ENCODE measurements around the gene CACNA2D2.

Gene CACNA2D2

DNA sequence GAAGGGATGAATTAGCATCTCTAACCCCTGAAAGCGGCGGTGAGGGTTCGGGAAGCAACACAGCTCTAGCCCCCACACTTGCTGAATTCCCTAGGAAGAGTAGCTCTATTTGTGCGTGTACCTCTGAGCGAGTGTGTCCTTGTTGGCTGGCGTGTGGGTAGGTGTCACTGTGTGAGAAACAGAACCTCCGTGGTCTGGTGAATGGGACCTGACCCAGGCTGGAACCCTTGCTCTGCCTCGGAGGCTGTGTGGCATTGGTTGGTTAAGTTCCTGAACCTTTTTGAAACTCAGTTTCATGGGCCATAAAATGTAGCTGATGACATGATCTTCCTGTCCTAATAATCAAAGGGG lies 143.7 kb downstream of the CACNA2D2 start:
- no peak for DNase-seq

DNA sequence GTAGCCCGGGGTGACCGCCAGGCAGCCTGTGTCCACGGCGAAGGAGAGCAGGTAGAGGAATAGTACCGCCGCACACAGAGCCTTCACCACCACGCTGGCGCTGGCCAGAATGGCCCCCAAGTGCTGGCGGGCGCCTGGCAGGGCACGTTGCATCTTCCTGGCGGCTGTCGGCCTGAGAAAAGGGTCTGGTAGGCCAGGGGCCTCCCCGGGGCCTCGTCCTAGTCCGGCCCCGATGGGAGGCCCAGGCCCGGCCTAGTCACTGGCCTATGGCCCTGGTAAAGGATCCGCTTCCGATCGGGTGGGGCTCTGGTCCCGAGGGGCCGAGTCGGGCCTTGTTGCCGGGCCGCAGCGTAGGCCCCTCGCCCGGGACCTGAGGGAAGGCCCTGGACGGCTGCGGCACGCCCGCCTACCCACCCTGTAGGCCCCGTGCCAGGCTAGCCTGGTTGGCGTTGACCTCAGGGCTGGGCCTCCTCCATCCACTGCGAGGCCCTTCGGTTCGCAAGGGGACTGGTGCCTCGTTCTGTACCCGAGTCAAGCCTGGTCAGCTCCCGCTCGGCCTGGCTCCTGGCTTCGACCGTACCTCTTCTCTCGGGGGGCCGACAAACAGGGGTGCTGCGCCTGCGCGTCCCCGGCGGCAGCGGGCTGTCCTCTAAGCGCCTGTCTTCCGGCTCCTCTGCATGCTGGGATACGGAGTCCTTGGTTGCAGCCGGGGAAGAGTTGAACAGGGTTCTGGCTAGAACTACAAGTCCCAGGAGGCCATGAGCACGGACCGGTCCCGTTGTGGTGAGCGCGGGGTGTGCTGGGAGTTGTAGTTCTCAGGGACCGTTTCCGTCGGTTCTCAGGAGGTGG lies 144.3 kb downstream of the CACNA2D2 start, which contains the start of gene TMEM115:
Gene TMEM115, minus strand, starts transcription at position 611 of the 849 bp plus-strand sequence. Its CDS starts 458 bp downstream, at position 153.
- peak; percentile 96 for DNase-seq

DNA sequence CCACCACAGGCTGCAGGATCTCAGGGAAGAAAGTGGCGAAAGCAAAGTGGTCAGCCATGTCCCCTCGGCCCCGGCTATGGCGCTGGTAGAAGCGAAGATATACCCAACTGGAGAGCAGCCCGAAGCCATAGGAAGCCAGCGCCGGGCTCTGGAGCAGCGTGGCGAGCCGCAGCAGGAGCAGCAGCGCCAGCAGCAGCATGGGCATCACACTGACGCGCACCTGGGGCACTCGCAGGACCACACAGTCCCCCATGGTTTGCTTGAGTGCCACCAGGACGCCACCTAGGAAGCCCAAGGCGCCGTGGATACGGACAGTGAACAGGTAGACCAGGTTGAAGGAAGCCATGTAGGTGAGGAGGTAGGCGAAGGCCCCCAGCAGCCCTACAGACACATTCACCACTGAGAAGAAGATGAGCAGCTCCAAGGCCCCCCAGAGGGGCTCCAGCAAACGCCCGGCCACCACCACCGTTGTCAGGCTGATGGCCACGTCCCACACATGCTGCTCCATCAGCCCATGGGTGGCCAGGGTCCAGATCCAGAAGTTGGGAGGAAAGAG lies 145.0 kb downstream of the CACNA2D2 start:
- no peak for DNase-seq

DNA sequence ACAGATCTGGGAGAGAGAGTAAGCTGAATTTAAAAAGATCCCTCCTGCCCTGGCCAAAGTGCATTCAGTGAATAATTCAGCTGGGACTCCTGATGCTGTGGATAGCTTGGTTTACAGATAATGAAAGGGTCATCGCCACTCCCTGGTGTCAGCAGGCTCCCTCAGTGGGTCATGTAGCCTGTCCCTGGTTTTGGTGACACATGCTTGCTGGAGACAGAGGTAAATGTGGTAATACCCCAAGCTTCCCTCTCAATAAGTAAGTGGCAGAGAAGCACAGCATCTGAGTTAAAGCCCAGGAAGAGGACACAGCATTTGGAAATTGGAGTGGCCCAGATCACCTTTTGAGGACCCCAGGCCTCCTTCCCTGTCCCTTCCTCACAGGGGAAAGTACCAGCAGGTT lies 146.0 kb downstream of the CACNA2D2 start:
- DNase-seq, result no peak

DNA sequence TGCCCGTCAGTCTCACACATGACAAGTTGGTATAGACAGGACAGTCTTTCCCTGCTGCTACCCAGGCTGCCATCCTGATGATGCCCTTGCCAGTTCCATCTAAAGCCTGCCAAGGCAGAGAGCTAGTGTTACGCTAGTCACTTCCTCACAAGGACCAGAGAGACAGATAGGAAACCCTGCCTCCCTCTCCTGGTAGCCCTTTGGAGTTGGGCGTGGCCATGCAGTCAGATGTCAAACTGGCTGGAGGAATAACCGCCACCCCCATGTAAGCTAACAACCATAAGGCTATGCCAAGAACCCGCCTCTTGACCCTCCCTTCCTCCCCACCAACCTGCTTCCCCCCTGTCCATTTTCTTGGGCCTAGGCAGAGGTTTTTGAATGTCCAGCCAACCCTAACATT lies 146.9 kb downstream of the CACNA2D2 start:
- DNase-seq, result no peak

DNA sequence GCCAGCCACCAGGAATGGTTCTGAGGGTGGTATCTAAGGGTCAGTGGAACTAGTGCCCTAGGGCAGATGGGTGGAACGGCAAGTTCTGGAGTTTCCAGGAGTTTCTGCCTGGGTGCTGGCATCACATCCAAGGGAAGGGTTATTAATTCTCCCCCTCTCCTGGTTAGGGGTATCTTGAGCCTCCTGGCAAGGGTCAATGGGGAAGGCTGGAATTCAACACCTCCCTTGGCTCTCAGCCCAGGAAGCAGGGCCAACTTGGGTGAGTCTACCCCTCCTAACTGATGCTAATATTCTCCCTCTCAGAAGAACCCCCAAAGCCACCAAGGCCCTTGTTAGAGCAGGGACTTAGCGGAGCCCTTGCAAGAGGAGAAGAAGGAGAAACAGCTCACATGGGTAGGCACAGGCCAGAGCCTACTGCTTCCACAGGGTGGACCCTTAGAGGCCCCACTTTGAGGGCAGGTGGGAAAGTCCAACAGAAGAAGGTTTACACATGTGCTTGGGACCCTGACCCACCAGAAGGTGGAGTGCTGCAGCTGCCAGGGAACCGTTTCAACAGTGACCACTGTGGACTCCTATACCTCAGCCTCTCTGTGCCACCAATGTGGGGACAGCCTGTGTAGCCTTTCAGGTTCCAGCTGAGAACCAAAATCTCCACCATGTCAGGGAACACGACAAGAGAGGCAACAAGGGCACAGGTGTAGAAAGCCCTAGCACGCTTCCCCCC lies 147.4 kb downstream of the CACNA2D2 start:
- no peak for DNase-seq

DNA sequence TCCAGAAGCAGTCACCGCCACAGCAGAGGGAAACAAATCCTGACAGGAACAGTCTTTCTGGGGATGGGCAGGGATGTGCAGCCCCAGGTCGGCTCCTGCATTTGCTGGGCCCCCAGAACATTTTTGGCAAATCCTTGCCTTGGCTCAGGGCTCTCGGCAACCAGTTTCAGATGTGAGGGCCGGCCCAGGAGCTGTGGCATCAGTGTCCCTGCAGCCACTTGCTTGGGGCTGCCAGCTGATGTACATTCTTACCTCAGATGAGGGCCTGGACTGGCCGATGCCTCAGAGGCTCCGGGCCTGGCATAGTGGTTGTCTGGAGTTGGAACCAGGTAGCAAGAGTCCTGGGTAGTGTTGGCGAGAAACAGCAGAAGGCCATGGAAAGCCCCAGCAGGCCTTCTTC lies 148.6 kb downstream of the CACNA2D2 start:
- DNase-seq, result no peak

DNA sequence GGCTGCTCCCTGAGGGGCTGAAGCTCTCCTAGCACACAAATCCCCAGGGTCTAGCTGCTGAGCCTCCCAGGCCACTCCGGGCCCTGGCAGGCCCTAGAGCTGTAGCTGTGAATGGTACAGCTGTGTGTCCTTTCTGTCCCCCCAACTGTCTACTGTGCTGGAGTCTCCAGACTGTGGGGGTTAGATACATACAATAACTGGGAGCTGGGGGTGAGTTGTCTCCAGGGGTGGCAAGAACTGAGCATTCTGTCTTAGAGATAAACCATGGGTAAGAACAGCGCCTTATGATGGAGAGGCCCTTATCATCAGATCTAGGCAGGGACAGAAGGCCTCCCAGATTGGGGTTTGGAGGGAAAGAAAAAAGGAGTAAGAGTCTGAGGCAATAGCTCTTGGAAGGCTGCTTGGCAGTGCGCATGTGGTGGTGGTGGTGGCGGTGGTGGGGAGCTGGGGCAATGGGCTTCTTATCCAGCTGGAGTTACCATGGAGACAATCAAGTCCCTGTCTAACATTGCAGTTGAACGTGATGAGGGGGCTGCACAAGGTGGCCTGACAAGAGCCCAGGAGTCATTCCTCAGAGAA lies 149.2 kb downstream of the CACNA2D2 start:
- no peak for DNase-seq

DNA sequence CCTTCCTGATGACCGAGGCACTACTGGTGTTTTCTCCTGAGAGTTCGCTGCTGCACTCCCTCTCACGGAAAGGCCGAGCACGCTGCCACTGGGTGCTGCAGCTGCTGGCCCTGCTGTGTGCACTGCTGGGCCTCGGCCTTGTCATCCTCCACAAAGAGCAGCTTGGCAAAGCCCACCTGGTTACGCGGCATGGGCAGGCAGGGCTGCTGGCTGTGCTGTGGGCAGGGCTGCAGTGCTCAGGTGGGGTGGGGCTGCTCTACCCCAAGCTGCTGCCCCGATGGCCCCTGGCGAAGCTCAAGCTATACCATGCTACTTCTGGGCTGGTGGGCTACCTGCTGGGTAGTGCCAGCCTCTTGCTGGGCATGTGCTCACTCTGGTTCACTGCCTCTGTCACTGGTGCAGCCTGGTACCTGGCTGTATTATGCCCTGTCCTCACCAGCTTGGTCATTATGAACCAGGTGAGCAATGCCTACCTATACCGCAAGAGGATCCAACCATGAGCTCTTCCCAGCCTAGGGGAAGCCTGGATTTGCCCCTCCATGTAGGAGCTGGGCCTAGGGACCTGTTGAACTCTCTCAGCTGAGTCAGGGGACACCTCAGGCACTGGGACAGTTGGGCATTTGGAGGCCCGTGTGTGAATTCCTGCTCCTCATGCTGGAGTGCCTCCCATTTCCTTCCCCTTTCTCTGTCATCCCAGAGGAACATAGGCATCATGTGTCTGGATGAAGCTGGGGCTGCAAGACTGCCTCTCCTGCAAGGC lies 150.0 kb downstream of the CACNA2D2 start:
- DNase-seq, result no peak

DNA sequence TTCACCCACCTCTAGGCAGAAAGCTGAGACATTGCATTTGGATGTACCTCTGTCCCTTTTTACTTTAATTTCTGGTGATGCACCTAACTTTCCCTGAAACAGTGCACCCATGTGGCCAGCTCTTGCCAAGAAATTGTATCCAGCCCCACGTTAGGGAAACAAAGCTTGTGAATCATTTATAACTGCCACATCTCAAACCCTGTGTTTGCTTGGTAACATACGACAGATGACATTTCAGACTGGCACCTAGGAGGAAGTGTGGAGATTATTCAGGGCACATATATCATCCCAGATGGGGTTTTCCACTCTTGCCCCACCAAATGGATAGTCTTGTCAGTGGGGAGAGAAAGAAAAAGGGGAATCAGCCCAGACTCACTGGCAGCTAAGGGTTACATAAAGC lies 150.7 kb downstream of the CACNA2D2 start:
- DNase-seq, result no peak

DNA sequence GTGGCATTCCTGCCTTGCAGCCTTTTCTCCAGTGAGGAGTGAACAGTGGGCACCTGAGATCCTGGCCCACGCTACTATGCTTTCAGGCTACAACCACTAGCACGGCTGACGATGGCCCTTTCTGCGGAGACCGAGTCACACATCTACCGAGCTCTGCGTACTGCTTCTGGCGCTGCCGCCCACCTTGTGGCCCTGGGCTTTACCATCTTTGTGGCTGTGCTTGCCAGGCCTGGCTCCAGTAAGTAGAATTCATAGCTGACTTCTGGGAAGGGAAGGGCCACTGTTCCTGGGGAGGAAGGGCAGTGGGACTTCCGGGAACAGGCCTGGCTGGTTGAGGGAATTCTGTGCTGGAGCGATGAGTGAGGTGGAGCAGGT lies 152.1 kb downstream of the CACNA2D2 start:
- DNase-seq, result no peak

DNA sequence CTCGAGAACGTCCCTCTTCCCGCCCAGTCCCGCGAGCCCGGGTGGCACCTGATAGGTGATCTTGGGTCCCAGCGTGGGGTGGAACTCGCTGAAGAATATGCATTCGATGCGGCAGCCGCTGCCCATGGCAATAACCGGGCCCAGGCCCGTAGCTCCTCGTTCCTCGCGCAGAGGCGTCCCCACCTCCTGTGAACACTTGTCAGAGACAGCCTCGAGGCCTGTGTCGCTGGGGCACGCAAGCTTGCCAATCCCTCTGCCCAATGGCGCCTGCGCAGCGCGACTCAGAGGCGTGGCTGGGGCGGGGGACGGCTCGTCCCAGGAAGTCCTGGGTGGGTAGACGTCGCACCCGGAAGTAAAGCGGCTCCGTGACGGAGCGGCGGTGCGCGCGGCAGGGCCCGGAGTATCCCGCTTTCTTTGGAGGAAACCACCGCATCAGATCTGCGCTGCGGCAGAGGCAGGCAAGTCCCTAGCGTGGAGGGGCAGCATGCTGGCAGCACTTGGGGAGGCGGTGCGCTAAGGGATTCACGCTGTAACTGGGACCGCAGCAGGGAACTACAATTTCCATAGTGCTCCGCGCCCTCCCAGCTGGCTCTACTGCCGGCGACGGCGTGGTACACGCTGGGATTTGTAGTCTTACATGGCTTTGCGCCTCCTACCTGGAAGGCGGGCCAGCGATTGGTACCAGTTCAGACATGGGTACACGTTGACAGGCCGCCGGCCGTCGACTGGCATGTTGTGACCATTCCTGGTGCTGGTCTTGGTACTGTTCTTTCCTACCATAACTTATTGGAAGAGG lies 152.7 kb downstream of the CACNA2D2 start, which contains the start of the genes CYB561D2 and NPRL2:
Gene CYB561D2, plus strand, starts transcription at position 336 of the 796 bp plus-strand sequence. CDS start 572 bp downstream, outside the sequence.
Gene NPRL2, minus strand, starts transcription at position 249 of the 796 bp plus-strand sequence. Its CDS starts 123 bp downstream, at position 126.
- DNase-seq, result peak; percentile 99

DNA sequence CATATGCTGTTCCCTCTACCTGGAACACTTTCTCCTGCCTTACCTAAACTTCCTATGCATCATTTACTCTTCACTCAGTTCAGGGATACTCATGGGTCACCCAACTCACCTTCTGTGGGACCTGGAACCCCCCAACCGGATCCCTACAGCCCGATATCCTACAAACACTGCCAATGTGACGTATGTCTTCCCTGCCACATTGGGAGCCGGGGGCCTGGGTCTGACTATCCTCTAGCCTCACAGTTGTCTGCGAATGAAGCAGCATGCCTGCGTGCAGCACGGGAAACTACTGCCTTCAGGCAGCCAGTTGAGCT lies 153.3 kb downstream of the CACNA2D2 start:
- DNase-seq, result no peak

DNA sequence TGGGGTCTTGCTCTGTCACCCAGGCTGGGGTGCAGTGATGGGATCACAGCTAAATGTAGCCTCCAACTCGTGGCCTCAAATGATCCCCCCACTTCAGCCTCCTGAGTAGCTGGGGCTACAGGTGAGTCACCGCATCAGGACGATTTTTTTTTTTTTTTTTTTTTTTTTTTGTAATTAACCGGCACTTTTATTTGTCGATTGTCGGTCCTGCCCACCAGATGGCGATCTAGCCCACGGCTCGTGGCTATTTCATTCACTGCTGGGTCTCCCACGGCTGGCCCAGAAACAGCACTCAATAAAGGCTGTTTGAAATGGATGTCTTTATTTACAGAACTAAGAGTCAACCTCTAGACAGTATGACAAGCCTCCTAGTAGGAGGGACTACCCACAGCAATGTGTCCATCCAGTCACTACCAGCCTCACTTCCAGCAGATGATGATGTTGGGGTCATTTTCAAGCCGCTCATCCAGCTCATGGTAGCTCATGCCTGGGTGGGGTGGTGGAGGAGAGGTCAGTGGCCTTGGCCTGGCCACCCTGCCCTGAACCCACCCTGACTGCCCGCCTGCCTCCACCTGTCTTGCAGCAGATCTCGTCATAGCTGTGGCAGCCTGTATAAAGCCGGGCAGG lies 156.1 kb downstream of the CACNA2D2 start:
- DNase-seq, result peak; percentile 74

DNA sequence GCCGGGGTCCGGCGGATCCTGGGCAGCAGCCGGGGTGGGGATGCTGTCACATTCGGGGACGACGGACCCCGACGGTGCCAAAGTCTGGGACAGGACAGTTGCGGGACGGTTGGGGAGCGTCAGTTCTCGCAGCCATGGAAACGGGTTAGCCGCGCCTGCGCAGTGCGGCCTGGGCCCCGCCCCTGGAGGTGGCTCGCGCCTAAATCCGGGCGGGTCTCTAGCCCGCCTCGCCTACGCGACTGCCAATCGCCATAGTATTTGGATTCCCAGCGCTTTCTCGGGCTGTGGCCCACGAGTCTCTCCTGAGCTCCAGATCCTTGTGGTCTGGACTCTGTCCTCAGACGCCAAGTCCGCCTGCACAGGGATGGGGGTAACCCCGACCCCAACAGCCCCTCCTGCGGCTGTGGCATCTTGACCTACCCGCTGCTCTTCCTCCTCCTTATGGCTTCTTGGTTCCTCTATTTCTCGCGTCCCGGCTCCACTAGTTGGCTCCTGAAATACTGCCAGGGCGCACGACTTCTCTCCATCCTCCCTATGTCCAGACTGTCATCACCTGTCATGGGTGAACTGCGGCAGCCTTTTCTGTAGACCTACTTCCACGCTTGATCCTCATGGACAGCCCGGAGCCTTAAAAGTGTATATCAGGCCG lies 157.7 kb downstream of the CACNA2D2 start, which contains the start of gene ZMYND10:
Gene ZMYND10, minus strand, starts transcription at position 147 of the 649 bp plus-strand sequence. CDS start 153 bp downstream, outside the sequence.
- peak; percentile 79 for DNase-seq

DNA sequence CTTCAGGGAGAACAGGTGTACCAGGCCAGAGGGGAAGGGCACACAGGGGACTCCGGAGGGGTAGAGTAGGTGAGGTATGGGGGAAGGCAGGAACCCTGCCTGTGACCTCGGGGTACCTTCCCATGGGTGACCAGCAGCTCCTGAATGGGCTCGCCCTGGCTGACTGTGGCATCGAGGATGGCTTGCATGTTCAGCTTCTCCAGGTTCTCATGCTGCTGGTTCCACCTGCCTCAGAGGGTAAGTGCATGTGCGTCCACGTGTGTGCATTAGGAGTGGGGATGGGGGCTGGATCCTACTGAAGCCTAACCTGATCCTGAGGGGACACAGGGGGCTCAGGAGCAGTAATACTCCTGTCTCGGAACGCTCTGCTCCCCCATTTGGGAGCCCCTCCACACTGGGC lies 158.4 kb downstream of the CACNA2D2 start:
- DNase-seq, result no peak

DNA sequence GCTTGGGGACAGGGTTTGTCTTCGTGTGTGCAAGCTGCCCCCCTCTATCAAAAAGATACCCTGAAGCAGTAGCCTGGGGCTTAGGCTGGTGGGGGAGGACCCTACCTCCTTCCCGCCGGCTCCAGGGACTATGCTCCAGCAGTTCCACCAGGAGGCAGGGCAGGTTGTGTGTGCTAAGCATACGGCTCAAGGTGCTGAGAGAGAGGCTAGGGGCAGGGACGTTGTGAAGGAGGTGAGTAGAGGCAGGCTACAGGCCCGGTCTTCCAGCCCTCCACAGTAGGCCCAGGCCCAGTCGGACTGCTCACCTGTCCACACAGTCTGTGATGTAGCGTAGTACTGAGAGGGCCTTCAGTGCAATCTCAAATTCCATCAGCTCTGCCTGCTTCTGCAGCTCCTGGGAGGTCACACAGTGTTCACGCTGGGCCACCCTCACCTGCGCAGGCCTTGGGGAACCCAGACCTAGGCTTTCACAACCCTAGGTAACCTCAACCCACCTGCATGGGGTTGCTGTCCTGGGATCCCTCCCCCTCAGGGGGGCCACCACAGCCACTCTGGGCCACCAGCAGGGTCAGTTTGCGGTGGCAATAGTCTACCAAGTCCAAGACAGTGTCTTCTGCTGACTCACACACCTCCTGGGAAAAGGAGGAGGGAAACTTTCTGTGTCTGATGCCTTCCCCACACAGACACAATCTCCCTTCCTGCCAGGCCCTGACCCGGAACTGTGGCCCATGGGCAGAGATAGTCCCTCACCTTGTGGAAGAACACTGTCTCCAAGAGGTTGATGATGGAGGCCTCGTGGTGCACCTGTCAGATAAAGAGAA lies 160.4 kb downstream of the CACNA2D2 start:
- no peak for DNase-seq

DNA sequence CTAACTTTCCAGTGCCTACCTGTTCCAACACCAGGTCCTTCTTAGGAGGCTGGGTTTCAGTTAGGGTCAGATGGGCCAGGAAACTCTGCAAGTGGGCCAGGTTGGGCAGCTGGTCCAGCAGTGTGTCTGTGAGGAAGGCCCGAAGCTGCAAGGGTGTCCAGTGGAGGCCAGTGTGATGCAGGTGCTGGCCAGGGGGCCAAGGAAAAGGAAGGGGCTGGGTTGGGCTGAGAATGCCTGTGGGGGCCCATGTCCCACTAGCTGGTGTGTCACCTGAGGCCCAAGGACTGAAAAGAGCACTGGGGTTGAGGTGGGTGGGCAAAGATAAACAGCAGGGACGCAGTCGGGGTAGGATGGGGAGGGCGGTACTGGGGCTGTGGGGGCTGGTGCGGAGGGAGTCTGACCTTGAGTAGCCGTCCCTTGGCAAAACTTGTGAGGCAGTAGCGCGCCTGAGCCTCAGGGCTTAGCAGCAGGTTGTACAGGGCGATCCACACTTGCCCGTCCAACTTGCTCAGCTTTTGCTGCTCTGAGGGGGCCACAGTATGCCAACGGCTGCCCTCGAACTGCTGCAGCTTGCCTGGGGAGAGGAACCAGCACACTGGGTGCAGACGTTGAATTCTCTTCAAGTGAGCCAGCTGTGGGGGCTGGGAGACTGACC lies 161.3 kb downstream of the CACNA2D2 start:
- no peak for DNase-seq

DNA sequence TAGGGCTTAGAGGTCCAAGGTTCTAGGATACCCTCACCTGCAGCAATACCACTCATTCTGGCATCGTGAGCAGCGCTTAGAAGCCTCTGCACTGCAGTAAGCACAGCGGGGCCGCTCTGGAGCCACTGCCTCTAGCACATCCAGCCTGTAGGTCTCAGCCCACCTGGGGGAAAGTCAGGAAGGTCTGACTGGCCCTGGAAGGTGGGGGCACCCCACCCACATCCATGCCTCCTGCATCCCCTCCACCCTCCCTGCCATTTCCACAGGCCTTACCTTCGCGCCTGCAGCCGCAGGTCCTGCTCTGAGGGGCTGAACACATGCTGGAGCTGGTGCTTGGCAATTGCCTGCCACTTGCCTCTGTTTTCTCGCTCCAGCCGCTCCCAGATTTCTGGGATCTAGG lies 161.9 kb downstream of the CACNA2D2 start:
- no peak for DNase-seq
